Hindlimb muscle (tissue), 1 donor: ENCODE data around the gene IFNLR1. TPM values are rescaled to one million over a fixed set of nuclear protein-coding genes. Genes with fewer than 3 reads are reported as not detected.

ENCODE experiments used
- DNase-seq: peaks from one replicate; pipeline ENCODE4 v3.0.0-alpha.2; 2013
- polyA plus RNA-seq: library from polyadenylated mRNA; unstranded; fragments of 120-200 nt; gene quantifications from one replicate; pipeline ENCODE4 v1.2.1, GENCODE V29; 2013; ENCODE audit not compliant: insufficient read length

Gene IFNLR1
- polyA plus RNA-seq, 1 donor = 0.12 TPM

DNA sequence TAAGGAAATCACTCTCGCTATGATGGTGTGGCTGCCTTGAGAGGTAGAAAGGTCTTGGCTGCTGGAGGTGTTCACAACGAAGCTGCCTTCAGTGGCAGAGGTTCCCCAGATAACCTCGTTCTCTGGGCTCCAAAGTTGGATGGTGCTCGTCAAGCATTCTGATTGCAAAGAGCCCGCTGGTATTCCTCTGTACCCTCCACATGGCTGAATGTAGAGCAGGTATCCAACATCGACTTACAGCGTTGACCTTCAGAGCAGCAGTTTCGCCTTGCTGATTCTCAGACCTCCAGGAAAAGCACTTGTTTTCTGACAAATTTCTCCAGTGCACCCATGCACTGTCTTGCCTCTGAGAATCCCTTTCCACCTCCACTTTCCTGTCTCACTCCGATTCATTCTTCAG, 39.9 kb downstream of the IFNLR1 start:
- no peak for DNase-seq

DNA sequence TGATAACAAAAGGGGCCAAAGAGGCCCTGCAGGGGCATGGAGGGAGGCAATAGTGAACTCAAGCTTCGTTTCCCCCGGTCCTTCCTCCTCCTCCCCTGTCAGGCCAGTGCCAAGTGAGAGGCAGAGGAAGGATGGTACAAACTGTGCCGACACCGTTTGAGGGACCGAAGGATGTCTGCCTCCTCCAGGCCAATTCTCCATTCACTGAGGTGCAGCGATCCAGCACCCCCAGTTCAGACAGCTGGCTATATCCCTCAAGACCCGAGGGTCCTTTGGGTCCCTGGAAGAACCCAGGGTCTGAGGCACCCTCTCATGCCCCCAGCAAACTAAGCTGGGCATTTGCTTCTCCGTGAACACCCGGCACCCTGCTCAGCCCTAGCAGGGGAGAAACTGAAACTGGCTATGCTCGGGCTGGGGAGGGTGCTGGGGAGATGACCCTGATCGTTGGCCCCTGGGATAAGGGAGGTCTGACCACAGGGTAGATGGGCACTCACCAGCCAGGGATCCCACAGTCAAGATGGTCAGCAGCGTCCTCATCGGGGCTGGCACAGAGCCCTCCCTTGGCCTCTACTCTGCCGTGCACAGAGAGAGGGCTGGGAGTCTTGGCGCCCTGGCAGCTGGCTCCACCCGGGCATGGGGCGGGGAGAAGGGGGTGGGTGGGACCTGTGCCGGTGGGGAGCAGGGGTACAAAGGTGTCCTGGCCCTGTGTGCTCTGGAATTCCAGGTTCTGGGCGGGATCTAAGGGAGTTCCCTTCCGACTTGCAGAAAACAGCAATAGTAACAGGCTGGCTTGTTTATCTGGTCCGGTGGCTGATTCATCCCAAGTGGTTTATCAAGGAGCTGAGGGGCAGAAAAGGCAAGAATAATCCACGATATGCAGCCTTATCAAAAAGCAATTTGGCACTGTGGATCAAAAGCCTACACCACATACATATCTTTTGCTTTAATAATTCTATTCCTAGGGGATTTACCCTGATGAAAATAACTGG, 44.2 kb downstream of the IFNLR1 start, which contains the start of gene IL22RA1:
TSS of gene IL22RA1 (minus strand) at position 595 of the 989 bp plus-strand sequence. CDS start at position 537, 58 bp downstream.
- no peak for DNase-seq

GRCh38 chr1:24141311-24141997, 45.6 kb downstream of the IFNLR1 start:
- DNase-seq = no peak

DNA sequence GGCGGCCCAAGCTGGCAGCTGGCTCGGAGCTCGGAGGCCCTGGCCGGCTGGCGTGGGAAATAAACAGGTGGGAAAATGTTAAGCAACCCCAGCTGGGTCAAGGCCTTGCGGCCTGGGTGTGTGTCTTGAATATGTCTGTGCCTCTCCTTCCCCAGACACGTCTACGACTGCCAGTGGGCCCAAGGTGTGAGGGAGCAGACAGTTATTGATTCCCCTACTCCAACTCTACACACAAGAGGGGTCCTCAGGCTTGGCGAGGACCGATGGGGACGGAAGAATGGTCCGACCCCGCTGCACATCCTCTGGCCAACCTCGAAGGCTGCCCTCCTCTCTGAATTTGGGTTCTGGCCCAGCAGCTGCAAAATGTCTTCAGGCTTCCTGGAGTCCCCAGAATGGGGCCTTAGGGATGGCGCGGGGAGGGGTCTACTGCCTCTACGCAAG, 46.3 kb downstream of the IFNLR1 start:
- no peak for DNase-seq

- no peak for DNase-seq
Observed at GRCh38 chr1:24139841-24140425, 47.2 kb downstream of the IFNLR1 start.

DNA sequence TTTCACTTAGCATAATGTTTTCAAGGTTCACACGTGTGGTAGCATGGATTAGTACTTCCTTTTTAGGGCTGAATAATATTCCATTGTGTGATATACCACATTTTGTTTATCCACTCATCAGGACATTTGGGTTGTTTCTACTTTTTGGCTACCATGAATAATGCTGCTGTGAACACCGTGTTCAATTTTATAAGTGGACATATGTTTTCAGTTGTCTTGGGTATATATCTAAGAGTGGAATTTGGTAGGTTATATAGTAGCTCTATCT, 47.9 kb downstream of the IFNLR1 start:
- no peak for DNase-seq

- DNase-seq = no peak
Observed at GRCh38 chr1:24138476-24139221, 48.4 kb downstream of the IFNLR1 start.

GRCh38 chr1:24136956-24137539, 50.0 kb downstream of the IFNLR1 start:
- DNase-seq = no peak

DNA sequence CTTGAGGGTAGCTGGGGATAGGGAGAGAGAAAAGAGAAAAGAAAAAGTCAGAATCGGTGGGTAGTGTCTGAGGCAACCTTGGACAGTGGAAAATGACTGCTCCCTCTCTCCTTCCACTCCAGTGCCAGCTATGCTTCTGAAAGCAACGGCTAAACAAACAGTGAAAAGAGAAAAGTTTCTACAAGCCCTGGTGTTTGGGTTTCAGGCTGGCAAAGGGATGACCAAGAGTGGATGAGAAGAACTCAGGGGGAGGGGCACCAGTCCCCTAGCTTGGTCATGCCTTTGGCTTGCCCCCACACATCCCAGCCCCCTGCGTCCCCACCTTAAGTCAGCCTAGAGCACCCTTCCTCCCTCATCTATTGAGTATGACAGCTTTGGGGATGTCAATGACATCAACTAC, 52.7 kb downstream of the IFNLR1 start:
- DNase-seq = no peak

DNA sequence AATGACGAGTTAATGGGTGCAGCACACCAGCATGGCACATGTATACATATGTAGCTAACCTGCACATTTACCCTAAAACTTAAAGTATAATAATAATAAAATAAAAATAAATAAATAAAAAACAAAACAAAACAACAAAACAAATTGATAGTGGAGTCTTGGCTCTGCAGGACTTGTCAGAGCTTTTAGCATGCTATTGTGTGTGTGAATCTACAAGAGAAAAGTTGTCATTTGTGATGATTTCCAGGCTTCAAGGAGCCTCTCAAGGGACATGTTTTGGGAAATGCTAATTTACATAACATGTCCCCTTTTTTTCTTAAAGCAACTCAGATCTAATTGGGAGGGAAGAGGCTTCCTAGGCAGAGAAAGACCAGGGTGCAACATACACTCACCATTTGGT, 53.3 kb downstream of the IFNLR1 start:
- DNase-seq = no peak

DNA sequence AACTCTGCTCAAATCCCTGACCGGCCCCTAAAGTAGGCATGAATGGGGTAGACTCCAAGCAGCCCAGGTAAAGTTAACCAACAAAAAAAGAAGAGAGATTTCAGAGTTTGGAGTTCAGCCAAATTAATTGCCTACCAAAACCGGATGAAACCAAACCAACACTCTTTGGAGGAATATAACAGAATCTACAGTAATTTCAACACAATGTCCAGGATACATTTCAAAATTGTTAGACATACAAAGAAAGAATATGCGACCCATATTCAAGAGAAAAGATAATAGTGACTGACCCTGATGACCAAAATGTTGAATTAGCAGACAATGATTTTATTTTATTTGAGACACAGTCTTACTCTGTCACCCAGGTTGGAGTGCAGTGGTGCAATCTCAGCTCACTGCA, 56.7 kb downstream of the IFNLR1 start:
- no peak for DNase-seq

GRCh38 chr1:24127801-24128363, 59.2 kb downstream of the IFNLR1 start:
- DNase-seq = no peak

DNA sequence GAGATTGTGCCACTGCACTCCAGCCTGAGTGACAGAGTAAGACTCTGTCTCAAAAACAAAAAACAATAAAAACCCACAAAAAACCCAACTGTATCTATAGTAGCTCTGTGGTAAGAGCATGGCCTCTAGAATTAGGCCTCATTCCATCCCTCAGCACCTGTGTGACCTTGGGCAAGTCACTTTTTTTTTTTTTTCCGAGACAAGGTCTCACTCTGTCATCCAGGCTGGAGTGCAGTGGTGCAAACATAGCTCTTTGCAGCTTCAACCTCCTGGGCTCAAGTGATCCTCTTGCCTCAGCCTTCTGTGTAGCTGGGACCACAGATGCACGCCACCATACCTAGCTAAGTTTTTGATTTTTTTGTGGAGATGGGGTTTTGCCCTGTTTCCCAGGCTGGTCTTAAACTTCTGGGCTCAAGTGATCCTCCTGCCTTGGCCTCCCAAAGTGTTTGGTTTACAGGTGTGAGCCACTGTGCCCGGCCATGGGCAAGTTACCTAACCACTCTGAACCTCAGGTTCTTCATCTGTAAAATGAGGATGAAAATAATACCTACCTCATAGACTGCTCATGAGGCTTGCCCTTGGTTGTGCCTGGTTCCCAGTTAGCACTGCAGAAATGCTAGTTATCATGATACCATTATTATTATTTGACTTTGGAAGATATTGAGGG, 59.8 kb downstream of the IFNLR1 start:
- no peak for DNase-seq

- DNase-seq = no peak
Observed at GRCh38 chr1:24126672-24127023, 60.4 kb downstream of the IFNLR1 start.

DNA sequence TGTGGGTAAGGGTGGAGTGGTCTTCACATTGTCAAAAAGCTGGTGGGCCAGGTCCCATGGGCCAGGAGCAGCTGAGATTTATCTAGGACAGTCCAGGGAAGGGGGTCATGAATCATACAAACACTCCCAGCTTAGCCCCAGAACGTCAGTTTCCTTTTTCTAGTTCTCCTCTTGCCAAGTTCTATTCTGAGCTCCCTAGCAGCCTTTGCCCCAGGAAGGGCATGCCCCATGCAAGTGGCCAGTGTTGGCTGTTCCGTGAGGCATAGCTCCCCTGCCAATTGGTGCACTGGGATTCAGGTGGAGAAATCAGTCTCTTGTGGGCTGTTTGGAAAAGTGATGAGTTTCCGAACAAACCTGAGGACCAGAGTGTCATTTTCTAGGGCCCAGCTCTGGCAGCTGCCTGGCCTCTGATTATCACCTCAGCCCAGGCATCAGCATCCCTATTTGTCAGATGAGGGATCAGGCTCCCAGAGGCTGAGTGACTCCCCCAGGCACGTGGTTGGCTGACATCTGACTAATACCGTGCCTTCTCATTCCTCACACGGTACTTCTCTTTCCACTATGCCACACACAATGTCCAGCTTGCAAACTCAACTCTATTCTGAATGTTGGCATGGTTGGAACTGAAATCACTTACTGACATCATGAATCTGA, 60.9 kb downstream of the IFNLR1 start:
- no peak for DNase-seq

GRCh38 chr1:24125456-24125855, 61.6 kb downstream of the IFNLR1 start:
- DNase-seq = no peak

DNA sequence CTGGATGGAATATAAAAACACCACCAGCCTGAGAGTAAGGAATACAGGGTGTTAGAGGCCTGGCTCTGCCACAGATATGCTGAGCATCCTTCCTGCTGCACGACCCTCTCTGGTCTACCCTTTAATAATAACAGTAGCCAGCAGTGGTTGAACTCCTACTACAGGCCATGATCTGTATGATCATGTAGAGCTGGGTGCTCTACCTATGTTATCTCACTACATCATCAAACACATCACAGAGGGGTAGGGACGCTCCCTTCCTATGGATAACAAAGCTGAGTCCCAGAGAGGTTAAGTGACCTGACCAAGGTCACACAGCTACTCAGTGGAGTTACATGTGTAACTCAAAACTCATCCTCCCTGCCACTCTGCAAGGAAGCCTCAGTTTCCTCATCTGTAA, 62.1 kb downstream of the IFNLR1 start:
- no peak for DNase-seq

DNA sequence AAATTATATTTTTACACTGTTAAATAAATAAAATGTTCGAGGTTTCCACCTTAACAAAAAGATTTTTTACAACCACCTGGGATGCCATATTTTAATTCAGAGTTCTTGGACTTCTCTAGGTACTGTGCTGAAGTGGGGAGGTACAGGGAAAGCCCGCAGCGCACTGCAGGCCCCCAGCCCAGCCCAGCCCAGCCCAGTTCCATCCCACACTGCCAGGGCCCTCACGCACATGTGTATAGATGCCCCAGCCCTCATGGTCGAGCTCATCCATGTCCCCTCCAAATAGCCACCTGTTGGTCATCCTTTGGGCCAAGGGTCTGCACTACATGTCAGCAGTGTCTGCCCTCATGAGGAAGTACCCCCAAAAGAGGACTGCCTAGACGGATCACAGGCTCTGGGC, 63.5 kb downstream of the IFNLR1 start:
- no peak for DNase-seq

DNA sequence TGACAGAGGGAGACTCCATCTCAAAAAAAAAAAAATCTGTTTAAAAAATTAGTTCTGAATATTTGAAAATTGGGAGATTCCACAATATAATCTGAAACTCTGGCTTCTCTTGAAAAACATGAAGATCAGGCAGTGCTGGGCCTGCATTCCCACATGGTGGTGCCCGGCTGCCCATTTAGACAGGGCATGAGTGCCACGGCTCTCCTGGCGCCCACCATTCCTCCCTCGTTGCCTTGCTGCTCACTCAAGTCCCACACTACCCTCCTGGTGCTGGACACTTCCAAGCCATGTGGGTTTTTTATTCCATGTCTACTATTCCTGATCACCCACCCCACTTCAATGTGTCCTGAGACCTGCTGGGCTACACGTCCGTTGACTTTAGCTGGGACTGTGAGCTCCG, 64.3 kb downstream of the IFNLR1 start:
- no peak for DNase-seq

- no peak for DNase-seq
Observed at GRCh38 chr1:24121406-24121805, 65.7 kb downstream of the IFNLR1 start.

DNA sequence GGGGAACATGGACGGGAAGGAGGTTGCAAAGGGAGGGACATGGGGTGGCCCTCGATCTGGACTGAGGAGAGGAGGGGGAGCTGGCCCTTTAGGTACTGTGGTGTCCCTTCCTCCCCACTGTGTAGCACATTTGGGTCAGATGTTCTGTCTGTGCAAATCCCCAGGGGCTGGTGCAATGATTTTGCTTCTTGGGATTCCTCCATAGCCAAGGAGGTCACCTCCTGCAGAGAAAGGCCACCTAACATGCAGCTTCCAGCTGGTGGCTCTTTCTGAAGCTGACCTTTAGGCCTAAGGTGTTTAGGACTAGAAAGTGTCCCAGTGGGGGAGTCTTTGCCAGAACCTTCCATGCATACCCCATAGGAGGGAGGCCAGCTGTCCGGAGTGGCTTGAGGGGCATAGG, 66.1 kb downstream of the IFNLR1 start:
- DNase-seq = no peak
